HepG2 (cell line): ENCODE measurements around the gene ST3GAL2. TPM values are rescaled to one million over a fixed set of nuclear protein-coding genes. Genes with fewer than 3 reads are reported as not detected.

Experiments used
- ATAC-seq: fragments of 200-7000 bp; cut with Tn5 transposase; 3 replicates; pipeline ENCODE4 v1.9.1; 2020; ENCODE audit warnings: mild to moderate bottlenecking, moderate library complexity
- BruUV-seq: library from RNA; stranded (reverse); fragments of 400-500 nt; replicated peaks from 2 replicates; lab custom pipeline; 2021; lab: Mats Ljungman, UMichigan
- CTCF ChIA-PET: fragments of 300-600 bp; formaldehyde crosslinking; extraction: SDS; loops from one replicate; lab custom pipeline; 2021; ENCODE audit warnings: low total read pairs, inconsistent platforms, low intra/inter-chr PET ratio; lab: Yijun Ruan, JAX
- POLR2A ChIA-PET: fragments of 350-600 bp; sonication (Branson Sonifier 250); formaldehyde crosslinking; loops from one replicate; lab custom pipeline; 2020; ENCODE audit warnings: antibody characterized with exemption, inconsistent platforms; lab: Yijun Ruan, JAX
- DNase-seq: peaks from one replicate; pipeline ENCODE4 v3.0.0-alpha.2; 2015; ENCODE audit warnings: low spot score
- FAIRE-seq: peaks from 3 replicates; lab custom pipeline; 2011; peaks lifted over from hg19 to GRCh38; lab: Jason Lieb, UNC
- H2AFZ ChIP-seq: one replicate; pipeline ENCODE4 v1.6.1; 2011; ENCODE audit warnings: low read length, inconsistent platforms
- H3K27ac ChIP-seq: fragments of 300-600 bp; 3 replicates; pipeline ENCODE4 v1.8.0; 2011; ENCODE audit warnings: mixed run types, mild to moderate bottlenecking, mixed read lengths, low read length, inconsistent platforms; ENCODE audit not compliant: insufficient read depth; ENCODE audit errors: extremely low read length
- H3K27me3 ChIP-seq, 2 experiments: fragments of 200-600 bp in 1 of 2; 2 replicates in 1 of 2; 3 replicates in 1 of 2; pipeline versions ENCODE4 v1.6.0 to v1.8.0; 2011; ENCODE audit warnings: low read length in 2 of 2, mild to moderate bottlenecking in 2 of 2, moderate library complexity in 2 of 2, inconsistent platforms in 1 of 2; ENCODE audit not compliant: insufficient read depth in 2 of 2, control insufficient read depth in 1 of 2
- H3K36me3 ChIP-seq, 2 experiments: fragments of 200-600 bp in 1 of 2; replicated peaks in 1 of 2; 2 replicates in 1 of 2; 3 replicates in 1 of 2; pipeline versions ENCODE4 v1.5.1 to v1.8.0; 2011; ENCODE audit warnings: low read length in 2 of 2, inconsistent platforms in 1 of 2; ENCODE audit not compliant: insufficient read depth in 2 of 2, control insufficient read depth in 1 of 2
- H3K4me1 ChIP-seq: 2 replicates; pipeline ENCODE4 v1.5.1; 2012; ENCODE audit warnings: low read length, inconsistent platforms; ENCODE audit not compliant: insufficient read depth
- H3K4me2 ChIP-seq: 2 replicates; pipeline ENCODE4 v1.6.0; 2011; ENCODE audit warnings: low read depth, low read length, inconsistent platforms
- H3K4me3 ChIP-seq, 3 experiments: fragments of 200-600 bp in 1 of 3; sonication (generic), shearing (Covaris generic) in 1 of 3; replicated peaks in 1 of 3; 2 replicates each; pipeline ENCODE4 v1.5.1; 2011 to 2016; ENCODE audit warnings: low read length in 3 of 3, inconsistent platforms in 2 of 3, low read depth in 2 of 3, mild to moderate bottlenecking in 2 of 3, control low read depth in 1 of 3, mixed read lengths in 1 of 3; ENCODE audit not compliant: insufficient read depth in 1 of 3
- H3K79me2 ChIP-seq: one replicate; pipeline ENCODE4 v1.6.1; 2011; ENCODE audit warnings: low read length, inconsistent platforms; ENCODE audit not compliant: insufficient read depth
- H3K9ac ChIP-seq: 2 replicates; pipeline ENCODE4 v1.6.0; 2011; ENCODE audit warnings: mild to moderate bottlenecking, low read depth, low read length, inconsistent platforms; ENCODE audit not compliant: insufficient read depth
- H3K9me3 ChIP-seq: 2 replicates; pipeline ENCODE4 v1.5.1; 2012; ENCODE audit warnings: mild to moderate bottlenecking, low read length
- H4K20me1 ChIP-seq: 2 replicates; pipeline ENCODE4 v1.6.0; 2011; ENCODE audit warnings: inconsistent platforms, mild to moderate bottlenecking, low read length, moderate library complexity; ENCODE audit not compliant: insufficient read depth
- CBFB ChIP-seq: sonication (generic); formaldehyde crosslinking; IDR thresholded peaks from 2 replicates; pipeline ENCODE4 v1.4.0; 2020; ENCODE audit warnings: missing genetic modification reagents
- IKZF4 ChIP-seq: sonication (generic); formaldehyde crosslinking; IDR thresholded peaks from 2 replicates; pipeline ENCODE4 v1.5.1; 2020; ENCODE audit warnings: borderline replicate concordance, mild to moderate bottlenecking, low read depth, missing genetic modification reagents; ENCODE audit errors: not compliant biosample characterization
- MTA3 ChIP-seq: sonication (generic); formaldehyde crosslinking; IDR thresholded peaks from 2 replicates; pipeline ENCODE4 v1.4.0; 2020; ENCODE audit warnings: missing genetic modification reagents
- MXD4 ChIP-seq: IDR thresholded peaks from 2 replicates; pipeline ENCODE4 v1.6.1; 2016; ENCODE audit warnings: mild to moderate bottlenecking, missing biosample characterization, missing genetic modification reagents
- NFKB2 ChIP-seq: sonication (generic); formaldehyde crosslinking; IDR thresholded peaks from 2 replicates; pipeline ENCODE4 v1.4.0; 2020; ENCODE audit warnings: missing genetic modification reagents, borderline replicate concordance
- PITX1 ChIP-seq: sonication (generic); formaldehyde crosslinking; IDR thresholded peaks from 2 replicates; pipeline ENCODE4 v1.5.1; 2020; ENCODE audit warnings: mild to moderate bottlenecking, missing genetic modification reagents
- RBAK ChIP-seq: sonication (generic); formaldehyde crosslinking; IDR thresholded peaks from 2 replicates; pipeline ENCODE4 v1.5.1; 2020; ENCODE audit warnings: mild to moderate bottlenecking, missing genetic modification reagents
- SOX6 ChIP-seq, 2 experiments: fragments of 450-650 bp in 1 of 2; sonication (generic) in 1 of 2; formaldehyde crosslinking in 1 of 2; IDR thresholded peaks; 2 replicates each; pipeline versions ENCODE4 v1.4.0 to v1.6.1; 2017 to 2020; ENCODE audit warnings: antibody characterized with exemption in 1 of 2, mild to moderate bottlenecking in 1 of 2, missing genetic modification reagents in 1 of 2
- ZC3H4 ChIP-seq: sonication (generic); formaldehyde crosslinking; IDR thresholded peaks from 2 replicates; pipeline ENCODE4 v1.4.0; 2020; ENCODE audit warnings: missing genetic modification reagents, borderline replicate concordance
- ZKSCAN8 ChIP-seq: IDR thresholded peaks from 2 replicates; pipeline ENCODE4 v1.6.1; 2016; ENCODE audit warnings: borderline replicate concordance, missing genetic modification reagents, missing compliant biosample characterization
- ZNF274 ChIP-seq: sonication (generic); formaldehyde crosslinking; IDR thresholded peaks from 2 replicates; pipeline ENCODE4 v1.5.1; 2020; ENCODE audit warnings: mild to moderate bottlenecking, missing genetic modification reagents
- ZNF44 ChIP-seq: sonication (generic); formaldehyde crosslinking; IDR thresholded peaks from 2 replicates; pipeline ENCODE4 v1.5.1; 2020; ENCODE audit warnings: mild to moderate bottlenecking, missing genetic modification reagents
- ZNF567 ChIP-seq: sonication (generic); formaldehyde crosslinking; IDR thresholded peaks from 2 replicates; pipeline ENCODE4 v1.8.1; 2023; ENCODE audit warnings: mild to moderate bottlenecking, missing genetic modification reagents, borderline replicate concordance
- ZNF784 ChIP-seq: sonication (generic); formaldehyde crosslinking; IDR thresholded peaks from 2 replicates; pipeline ENCODE4 v1.5.1; 2020; ENCODE audit warnings: missing genetic modification reagents, mild to moderate bottlenecking, borderline replicate concordance
- WGBS: methylation state at CpG from one replicate; pipeline ENCODE4 v1.1.6; 2017; ENCODE audit warnings: low lambda C conversion rate; 5-methylcytosine and 5-hydroxymethylcytosine counted together
- in situ Hi-C: cut with HindIII; loops from 2 replicates; pipeline ENCODE4 v1.10.0; 2017; ENCODE audit warnings: low pct_unique_long_range_greater_than_20kb; ENCODE audit not compliant: extremely low pct_ligation_motif_present
- intact Hi-C: fragments of 100-400 bp; cut with micrococcal nuclease; formaldehyde crosslinking; loops from one replicate; pipeline ENCODE4 v1.10.0; 2022; ENCODE audit not compliant: unreplicated experiment
- polyA plus RNA-seq, 8 experiments: library from polyadenylated mRNA; depleted of rRNA in 3 of 8; stranded (reverse) in 7 of 8; unstranded in 1 of 8; fragments of >200 nt; fragmentation: Illumina TruSeq in 4 of 8; extraction: Trizol in 4 of 8; gene quantifications; 2 replicates each; pipeline versions ENCODE4 v1.2.1 to v1.2.3, GENCODE V29; 2011 to 2016; ENCODE audit warnings: low read depth in 4 of 8, missing spikeins in 1 of 8, mixed read lengths in 1 of 8; ENCODE audit not compliant: insufficient read depth in 1 of 8
- total RNA-seq, 5 experiments: library from RNA; depleted of rRNA; stranded (reverse); fragments of >200 nt; fragmentation: Illumina TruSeq; extraction: Trizol; gene quantifications; 2 replicates each; pipeline ENCODE4 v1.2.3, GENCODE V29; 2016; ENCODE audit warnings: low read depth in 1 of 5
- TF ChIP-seq, protein P1 (sequence below): sonication (generic); formaldehyde crosslinking; IDR thresholded peaks from 2 replicates; pipeline ENCODE4 v1.5.0; 2020; ENCODE audit warnings: missing genetic modification reagents, mild to moderate bottlenecking, borderline replicate concordance
- TF ChIP-seq, protein P2 (sequence below): sonication (generic); formaldehyde crosslinking; IDR thresholded peaks from 2 replicates; pipeline ENCODE4 v1.9.0; 2022; ENCODE audit warnings: missing genetic modification reagents, mild to moderate bottlenecking, borderline replicate concordance

Gene ST3GAL2
- total and polyA plus RNA-seq, 2 of the 13 experiments (the other 11 are each of a cell fraction or from before 2014, with no cell fraction given) = 16.3 to 24.9 TPM

- peak; percentile 5; the same call in 1 of the 2 replicates for TF ChIP-seq ZNF784 (CRISPR knock-in tag)
These were observed 323 bp downstream of the ST3GAL2 start (continued) for GRCh38 chr16:70438585-70438968.

- peaks cover 7 to 9% of the 10 kb centered on the region in 2 experiments for H3K36me3 ChIP-seq
- FAIRE-seq = peak; percentile 26
- ChIA-PET CTCF (no interaction called here), POLR2A (interaction anchor here (0.7 to 8.3 kb wide), 8 partner anchors 9 to 91 kb away, joined by 3 to 78 read pairs (median 4); partner anchors contain the start of genes DDX19A and FCSK)
- no peak overlapping the region for H2AFZ ChIP-seq
- no peaks in the 10 kb centered on the region; a peak in 1 of 5 replicates for H3K27me3 ChIP-seq
- peak overlapping the region; percentile 36 for H3K27ac ChIP-seq
- in situ Hi-C loops = no loop called here
- no peaks in the 10 kb centered on the region for H3K9me3 ChIP-seq
- H3K9ac ChIP-seq = peak overlapping the region; percentile 81
- H3K79me2 ChIP-seq = peaks cover 47% of the 10 kb centered on the region
- H3K4me3 ChIP-seq = peak overlapping the region; percentile 82 to 92 (median 89)
- peak; percentile 8 for ATAC-seq
- peaks cover 77% of the 10 kb centered on the region for H3K4me1 ChIP-seq
- WGBS = 9% methylated on average over 22 of the region's 22 CpGs
- DNase-seq = no peak
- H3K4me2 ChIP-seq = peak overlapping the region; percentile 97
- intact Hi-C loops = loop anchor here (1.0 to 5.0 kb wide), 3 partner anchors 10 to 57 kb away; no protein-coding TSS in a partner anchor
- H4K20me1 ChIP-seq = no peaks in the 10 kb centered on the region
- BruUV-seq = no TSS peak
- TF ChIP-seq MTA3 (CRISPR knock-in tag) (no peak), ZNF567 (no peak), PITX1 (peak; percentile 41; the same call in 1 of the 2 replicates), ZKSCAN8 (no peak), RBAK (no peak), ZNF44 (CRISPR knock-in tag) (0 out of 2 replicates have a peak, but pooled peaks have one; percentile 37), SOX6 (IDR thresholded peaks at IDR 0.05) (no peak), SOX6 (CRISPR knock-in tag; IDR thresholded peaks at IDR 0.05) (peak; percentile 22; the same call in 1 of the 2 replicates), NFKB2 (CRISPR knock-in tag) (peak; percentile 2; the same call in 1 of the 2 replicates), ZC3H4 (CRISPR knock-in tag) (peak; percentile 46; the same call in 1 of the 2 replicates), IKZF4 (CRISPR knock-in tag) (peak; percentile 33), MXD4 (peak; percentile 16; the same call in 1 of the 2 replicates), CBFB (CRISPR knock-in tag) (no peak), ZNF274 (CRISPR knock-in tag) (peak; percentile 81; the same call in 1 of the 2 replicates)
- TF ChIP-seq, protein P1, sequence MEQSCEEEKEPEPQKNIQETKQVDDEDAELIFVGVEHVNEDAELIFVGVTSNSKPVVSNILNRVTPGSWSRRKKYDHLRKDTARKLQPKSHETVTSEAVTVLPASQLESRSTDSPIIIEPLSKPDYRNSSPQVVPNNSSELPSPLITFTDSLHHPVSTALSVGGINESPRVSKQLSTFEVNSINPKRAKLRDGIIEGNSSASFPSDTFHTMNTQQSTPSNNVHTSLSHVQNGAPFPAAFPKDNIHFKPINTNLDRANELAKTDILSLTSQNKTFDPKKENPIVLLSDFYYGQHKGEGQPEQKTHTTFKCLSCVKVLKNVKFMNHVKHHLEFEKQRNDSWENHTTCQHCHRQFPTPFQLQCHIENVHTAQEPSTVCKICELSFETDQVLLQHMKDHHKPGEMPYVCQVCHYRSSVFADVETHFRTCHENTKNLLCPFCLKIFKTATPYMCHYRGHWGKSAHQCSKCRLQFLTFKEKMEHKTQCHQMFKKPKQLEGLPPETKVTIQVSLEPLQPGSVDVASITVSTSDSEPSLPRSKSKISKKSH (CRISPR knock-in tag) = peak; percentile 16; the same call in 1 of the 2 replicates
- TF ChIP-seq, protein P2, sequence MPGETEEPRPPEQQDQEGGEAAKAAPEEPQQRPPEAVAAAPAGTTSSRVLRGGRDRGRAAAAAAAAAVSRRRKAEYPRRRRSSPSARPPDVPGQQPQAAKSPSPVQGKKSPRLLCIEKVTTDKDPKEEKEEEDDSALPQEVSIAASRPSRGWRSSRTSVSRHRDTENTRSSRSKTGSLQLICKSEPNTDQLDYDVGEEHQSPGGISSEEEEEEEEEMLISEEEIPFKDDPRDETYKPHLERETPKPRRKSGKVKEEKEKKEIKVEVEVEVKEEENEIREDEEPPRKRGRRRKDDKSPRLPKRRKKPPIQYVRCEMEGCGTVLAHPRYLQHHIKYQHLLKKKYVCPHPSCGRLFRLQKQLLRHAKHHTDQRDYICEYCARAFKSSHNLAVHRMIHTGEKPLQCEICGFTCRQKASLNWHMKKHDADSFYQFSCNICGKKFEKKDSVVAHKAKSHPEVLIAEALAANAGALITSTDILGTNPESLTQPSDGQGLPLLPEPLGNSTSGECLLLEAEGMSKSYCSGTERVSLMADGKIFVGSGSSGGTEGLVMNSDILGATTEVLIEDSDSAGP (CRISPR knock-in tag) = peak; percentile 25; the same call in 1 of the 2 replicates
These were observed 1.0 kb downstream of the ST3GAL2 start for GRCh38 chr16:70437582-70438557.
